Fibroblast of skin of abdomen (primary cell): ENCODE data around the gene IGSF22.
"Not testable (repeated sequence)": the region's sequence is repeated elsewhere in the genome, so short reads cannot be mapped to it uniquely, and the experiment has no call there.

Experiments used
- DNase-seq: peaks from one replicate; pipeline ENCODE4 v3.0.0-alpha.2; 2013

IGSF22 gene

DNA sequence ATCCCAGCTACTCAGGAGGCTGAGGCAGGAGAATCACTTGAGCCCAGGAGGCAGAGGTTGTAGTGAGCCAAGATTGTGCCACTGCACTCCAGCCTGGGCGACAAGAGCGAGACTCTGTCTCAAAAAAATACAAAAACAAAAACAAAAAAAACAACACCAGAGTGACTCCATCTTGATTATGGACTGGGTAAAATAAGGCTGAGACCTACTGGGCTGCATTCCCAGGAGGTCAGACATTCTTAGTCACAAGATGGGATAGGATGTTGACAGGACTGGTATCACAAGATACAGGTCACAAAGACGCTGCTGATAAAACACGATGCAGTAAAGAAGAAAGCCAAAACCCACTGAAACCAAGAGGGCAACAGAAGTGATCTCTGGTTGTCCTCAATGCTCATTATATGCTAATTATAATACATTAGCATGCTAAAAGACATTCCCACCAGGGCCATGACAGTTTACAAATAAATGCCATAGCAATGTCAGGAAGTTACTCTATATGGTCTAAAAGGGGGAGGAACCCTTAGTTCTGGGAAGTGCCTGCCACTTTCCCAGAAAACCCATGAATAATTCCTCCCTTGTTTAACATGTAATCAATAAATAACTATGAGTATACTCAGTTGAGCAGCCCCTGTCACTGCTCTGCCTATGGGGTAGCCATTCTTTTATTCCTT is 34.4 kb downstream of the IGSF22 start:
- not testable (repeated sequence) for DNase-seq

GRCh38 chr11:18684267-18684666 is 41.7 kb downstream of the IGSF22 start:
- DNase-seq, result no peak

- DNase-seq, result no peak
Measured at GRCh38 chr11:18682466-18682865, 43.5 kb downstream of the IGSF22 start.

- not testable (repeated sequence) for DNase-seq
Measured at GRCh38 chr11:18681949-18682348, 44.0 kb downstream of the IGSF22 start.

GRCh38 chr11:18677560-18677959 is 48.4 kb downstream of the IGSF22 start:
- no peak for DNase-seq

- no peak for DNase-seq
Measured at GRCh38 chr11:18676803-18677202, 49.2 kb downstream of the IGSF22 start.

GRCh38 chr11:18672209-18672608 is 53.8 kb downstream of the IGSF22 start:
- not testable (repeated sequence) for DNase-seq

DNA sequence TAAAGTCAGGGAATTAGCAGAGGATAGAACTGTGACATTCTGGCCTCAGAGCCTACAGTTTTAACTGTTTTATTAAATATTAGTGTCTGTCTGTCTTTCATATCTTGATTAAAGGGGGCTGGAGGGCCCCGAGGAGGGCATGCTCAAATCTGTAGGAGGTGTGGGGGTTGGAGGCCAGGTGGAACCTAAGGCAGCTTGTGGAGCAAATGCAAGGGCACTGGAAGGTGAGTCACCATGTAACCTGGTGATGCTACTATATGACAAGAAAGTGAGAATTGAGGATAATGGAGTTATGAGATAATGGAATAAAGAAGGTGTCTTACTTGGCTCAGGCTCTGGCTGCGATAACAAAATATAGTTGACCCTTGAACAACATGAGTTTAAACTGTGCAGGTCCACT is 54.7 kb downstream of the IGSF22 start:
- no peak for DNase-seq

DNA sequence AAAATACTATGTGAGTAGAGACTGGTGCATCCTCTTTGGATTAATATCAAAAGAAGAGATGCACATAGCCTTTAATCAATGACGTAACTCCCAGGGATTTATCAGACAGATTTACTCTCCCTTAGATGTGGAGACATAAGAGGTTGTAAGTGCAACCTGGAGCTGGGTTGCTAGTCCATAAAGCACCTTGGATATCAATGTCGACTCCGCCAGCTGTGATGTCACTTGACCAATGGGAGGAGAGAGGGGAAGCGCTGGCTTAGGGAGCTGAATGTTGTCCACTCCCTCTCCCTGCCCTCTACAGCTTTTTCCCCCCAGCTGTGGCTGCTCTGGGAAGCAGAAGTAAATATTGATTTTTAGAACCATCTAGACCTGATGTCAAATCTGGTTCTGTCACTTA is 56.3 kb downstream of the IGSF22 start:
- no peak for DNase-seq

DNA sequence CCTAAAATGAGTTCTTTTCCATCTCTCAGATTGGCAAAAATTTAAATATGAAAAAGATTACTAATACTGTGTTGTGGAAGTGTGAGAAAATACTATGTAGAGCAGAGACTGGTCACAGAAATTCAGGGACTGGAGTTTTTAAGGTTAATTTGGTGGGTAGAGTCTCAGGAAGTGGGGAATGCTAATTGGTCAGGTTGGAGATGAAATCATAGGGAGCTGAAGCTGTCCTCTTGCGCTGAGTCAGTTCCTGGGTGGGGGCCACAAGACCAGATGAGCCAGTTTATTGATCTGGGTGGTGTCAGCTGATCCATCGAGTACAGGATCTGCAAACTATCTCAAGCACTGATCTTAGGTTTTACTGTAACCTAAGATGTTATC is 56.8 kb downstream of the IGSF22 start:
- DNase-seq, result no peak

DNA sequence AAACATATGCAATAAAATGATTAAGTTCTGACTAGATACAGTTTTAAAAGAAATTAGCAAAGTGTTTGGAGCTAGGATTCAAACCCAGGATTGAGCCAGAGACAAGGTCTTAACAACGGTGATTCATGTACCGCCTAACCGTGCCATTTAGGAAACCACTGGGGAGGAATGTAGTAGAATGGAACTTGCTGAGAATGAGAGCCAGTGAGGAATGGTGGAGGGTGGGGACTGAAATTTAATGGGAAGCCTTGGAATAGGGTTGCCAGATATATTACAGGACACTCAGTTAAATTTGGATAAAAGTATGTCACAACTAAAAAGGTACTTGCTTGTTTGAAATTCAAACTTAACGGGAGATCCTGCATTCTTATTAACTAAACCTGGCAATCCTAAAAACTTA is 57.9 kb downstream of the IGSF22 start:
- DNase-seq, result peak; percentile 6

DNA sequence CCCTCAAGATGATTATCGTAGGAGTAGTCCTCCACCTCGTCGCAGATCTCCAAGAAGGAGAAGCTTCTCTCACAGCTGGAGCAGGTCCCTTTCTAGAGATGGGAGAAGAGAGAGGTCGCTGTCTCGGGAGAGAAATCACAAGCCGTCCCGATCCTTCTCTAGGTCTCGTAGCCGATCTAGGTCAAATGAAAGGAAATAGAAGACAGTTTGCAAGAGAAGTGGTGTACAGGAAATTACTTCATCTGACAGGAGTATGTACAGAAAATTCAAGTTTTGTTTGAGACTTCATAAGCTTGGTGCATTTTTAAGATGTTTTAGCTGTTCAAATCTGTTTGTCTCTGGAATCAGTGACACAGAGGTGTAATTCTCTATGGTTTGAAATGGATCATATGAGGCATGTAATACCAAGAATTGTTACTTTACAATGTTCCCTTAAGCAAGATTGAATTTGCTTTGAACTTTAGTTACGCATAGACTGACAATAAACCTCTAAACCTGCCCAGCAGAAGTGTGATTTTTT is 60.6 kb downstream of the IGSF22 start:
- not testable (repeated sequence) for DNase-seq

GRCh38 chr11:18657673-18658072 is 68.3 kb downstream of the IGSF22 start:
- no peak for DNase-seq
